ENCODE data around the gene OR2J2. TPM values are rescaled to one million over a fixed set of nuclear protein-coding genes. Genes with fewer than 3 reads are reported as not detected.
"Not testable (repeated sequence)": the region's sequence is repeated elsewhere in the genome, so short reads cannot be mapped to it uniquely, and the experiment has no call there.

The OR2J2 gene
- total RNA-seq, 2 donors from 2014 or later: not detected

- H3K27ac ChIP-seq: no peak overlapping the region
- TF ChIP-seq CTCF (IDR thresholded peaks at IDR 0.05): no peak
- no peak for DNase-seq (ENCODE audit: low spot score)
Measured at GRCh38 chr6:29142309-29142708, 28.4 kb upstream of the OR2J2 start.

GRCh38 chr6:29146179-29146578 is 24.5 kb upstream of the OR2J2 start:
- DNase-seq (ENCODE audit: low spot score): no peak
- Histone ChIP-seq H3K27ac (no peak overlapping the region), H3K27me3 (no peaks in the 10 kb centered on the region), H3K9me3 (peaks cover 0 to 11% of the 10 kb centered on the region in 2 donors), H3K4me1 (no peaks in the 10 kb centered on the region), H3K4me3 (no peak overlapping the region), H3K36me3 (no peaks in the 10 kb centered on the region)
- no peak for TF ChIP-seq CTCF (IDR thresholded peaks at IDR 0.05)

More at GRCh38 chr6:29142309-29142708, 28.4 kb upstream of the OR2J2 start:
- H3K9me3 ChIP-seq: peaks cover 0 to 4% of the 10 kb centered on the region in 2 donors
- no peak overlapping the region for H3K4me3 ChIP-seq
- H3K4me1 ChIP-seq: no peaks in the 10 kb centered on the region
- H3K27me3 ChIP-seq: no peaks in the 10 kb centered on the region
- no peaks in the 10 kb centered on the region for H3K36me3 ChIP-seq

- H3K9me3 ChIP-seq: peaks cover 0 to 11% of the 10 kb centered on the region in 2 donors
- H3K4me1 ChIP-seq: no peaks in the 10 kb centered on the region
- no peak overlapping the region for H3K27ac ChIP-seq
- H3K27me3 ChIP-seq: no peaks in the 10 kb centered on the region
- TF ChIP-seq CTCF (IDR thresholded peaks at IDR 0.05): no peak
- H3K4me3 ChIP-seq: no peak overlapping the region
- no peaks in the 10 kb centered on the region for H3K36me3 ChIP-seq
- DNase-seq (ENCODE audit: low spot score): no peak
Measured at GRCh38 chr6:29147074-29147473, 23.6 kb upstream of the OR2J2 start.

GRCh38 chr6:29149444-29149843 is 21.3 kb upstream of the OR2J2 start:
- not testable (repeated sequence) for DNase-seq (ENCODE audit: low spot score); H3K27ac ChIP-seq; H3K9me3 ChIP-seq; H3K27me3 ChIP-seq; H3K4me3 ChIP-seq; H3K4me1 ChIP-seq; H3K36me3 ChIP-seq

- H3K9me3 ChIP-seq: peaks cover 0 to 7% of the 10 kb centered on the region in 2 donors
- no peak overlapping the region for H3K27ac ChIP-seq
- TF ChIP-seq CTCF (IDR thresholded peaks at IDR 0.05): no peak
Measured at GRCh38 chr6:29153083-29153482, 17.6 kb upstream of the OR2J2 start.

GRCh38 chr6:29155182-29155581 is 15.5 kb upstream of the OR2J2 start:
- H3K9me3 ChIP-seq; DNase-seq (ENCODE audit: low spot score); H3K4me1 ChIP-seq; H3K36me3 ChIP-seq; H3K27ac ChIP-seq; H3K4me3 ChIP-seq; H3K27me3 ChIP-seq: not testable (repeated sequence)

More at GRCh38 chr6:29153083-29153482, 17.6 kb upstream of the OR2J2 start:
- no peak overlapping the region for H3K4me3 ChIP-seq
- no peaks in the 10 kb centered on the region for H3K4me1 ChIP-seq
- no peaks in the 10 kb centered on the region for H3K36me3 ChIP-seq
- DNase-seq (ENCODE audit: low spot score): no peak
- no peaks in the 10 kb centered on the region for H3K27me3 ChIP-seq

- H3K27me3 ChIP-seq; H3K9me3 ChIP-seq; H3K36me3 ChIP-seq; DNase-seq (ENCODE audit: low spot score); H3K4me3 ChIP-seq; H3K4me1 ChIP-seq; H3K27ac ChIP-seq: not testable (repeated sequence)
Measured at GRCh38 chr6:29159922-29160321, 10.8 kb upstream of the OR2J2 start.

GRCh38 chr6:29165571-29165970 is 5.1 kb upstream of the OR2J2 start:
- not testable (repeated sequence) for DNase-seq (ENCODE audit: low spot score); H3K9me3 ChIP-seq; H3K4me1 ChIP-seq; H3K4me3 ChIP-seq; H3K36me3 ChIP-seq; H3K27me3 ChIP-seq; H3K27ac ChIP-seq

Data from right atrium auricular region (tissue), 2 donors.